Osteocyte (in vitro differentiated cells): ENCODE data around the gene MAP4K2. TPM values are rescaled to one million over a fixed set of nuclear protein-coding genes. Genes with fewer than 3 reads are reported as not detected.

Experiments
- DNase-seq: peaks from one replicate; pipeline ENCODE4 v3.0.0; 2021; ENCODE audit warnings: mixed read lengths; ENCODE audit not compliant: unreplicated experiment; ENCODE audit errors: extremely low spot score
- H3K27ac Mint-ChIP-seq: one replicate; pipeline ENCODE4 v1.8.0; 2021; ENCODE audit warnings: mild to moderate bottlenecking, mixed read lengths; ENCODE audit not compliant: unreplicated experiment
- H3K27me3 Mint-ChIP-seq: one replicate; pipeline ENCODE4 v1.8.0; 2021; ENCODE audit warnings: mixed read lengths; ENCODE audit not compliant: unreplicated experiment
- H3K36me3 Mint-ChIP-seq: one replicate; pipeline ENCODE4 v1.8.0; 2021; ENCODE audit warnings: mixed read lengths; ENCODE audit not compliant: unreplicated experiment
- H3K4me1 Mint-ChIP-seq: one replicate; pipeline ENCODE4 v1.8.0; 2021; ENCODE audit warnings: mixed read lengths; ENCODE audit not compliant: unreplicated experiment
- H3K4me3 Mint-ChIP-seq: one replicate; pipeline ENCODE4 v1.8.0; 2021; ENCODE audit warnings: mild to moderate bottlenecking, moderate library complexity, mixed read lengths; ENCODE audit not compliant: unreplicated experiment
- H3K9me3 Mint-ChIP-seq: one replicate; pipeline ENCODE4 v1.8.0; 2021; ENCODE audit warnings: mixed read lengths; ENCODE audit not compliant: unreplicated experiment
- total RNA-seq: library from RNA; stranded (reverse); gene quantifications from 2 replicates; pipeline ENCODE4 v1.2.1, GENCODE V29; 2021
- TF ChIP-seq, protein P1 (sequence below): fragments of 200-600 bp; sonication (generic); IDR thresholded peaks from 2 replicates; pipeline ENCODE4 v1.5.0; 2021; ENCODE audit warnings: antibody characterized with exemption, mild to moderate bottlenecking, moderate library complexity

The MAP4K2 gene
- total RNA-seq, 1 donor from 2014 or later: 16.0 TPM

DNA sequence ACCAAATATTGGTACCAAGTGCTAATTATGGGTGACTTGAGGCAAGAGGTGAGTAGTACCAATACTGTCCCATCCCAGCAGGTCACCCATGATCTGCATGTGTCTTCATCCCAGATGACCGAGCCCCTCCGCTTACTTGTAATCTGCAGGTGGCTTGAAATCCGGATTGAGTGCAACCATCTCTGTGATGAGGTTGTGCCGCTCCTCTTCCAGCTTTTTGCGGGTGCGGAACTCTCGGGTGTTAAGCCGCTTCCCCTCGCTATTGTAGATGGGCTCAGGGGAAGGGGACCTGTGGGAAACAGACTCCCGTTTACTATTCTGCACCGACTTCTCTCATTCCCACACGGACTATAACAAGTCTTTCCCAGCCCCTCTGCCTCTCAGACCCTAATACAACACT is 32.9 kb downstream of the MAP4K2 start:
- Mint-ChIP-seq H3K4me1 (peaks cover 4% of the 10 kb centered on the region), H3K4me3 (no peak overlapping the region), H3K9me3 (no peaks in the 10 kb centered on the region), H3K27me3 (no peaks in the 10 kb centered on the region), H3K36me3 (peaks cover 66% of the 10 kb centered on the region), H3K27ac (no peak overlapping the region)
- no peak for DNase-seq
- TF ChIP-seq, protein P1, sequence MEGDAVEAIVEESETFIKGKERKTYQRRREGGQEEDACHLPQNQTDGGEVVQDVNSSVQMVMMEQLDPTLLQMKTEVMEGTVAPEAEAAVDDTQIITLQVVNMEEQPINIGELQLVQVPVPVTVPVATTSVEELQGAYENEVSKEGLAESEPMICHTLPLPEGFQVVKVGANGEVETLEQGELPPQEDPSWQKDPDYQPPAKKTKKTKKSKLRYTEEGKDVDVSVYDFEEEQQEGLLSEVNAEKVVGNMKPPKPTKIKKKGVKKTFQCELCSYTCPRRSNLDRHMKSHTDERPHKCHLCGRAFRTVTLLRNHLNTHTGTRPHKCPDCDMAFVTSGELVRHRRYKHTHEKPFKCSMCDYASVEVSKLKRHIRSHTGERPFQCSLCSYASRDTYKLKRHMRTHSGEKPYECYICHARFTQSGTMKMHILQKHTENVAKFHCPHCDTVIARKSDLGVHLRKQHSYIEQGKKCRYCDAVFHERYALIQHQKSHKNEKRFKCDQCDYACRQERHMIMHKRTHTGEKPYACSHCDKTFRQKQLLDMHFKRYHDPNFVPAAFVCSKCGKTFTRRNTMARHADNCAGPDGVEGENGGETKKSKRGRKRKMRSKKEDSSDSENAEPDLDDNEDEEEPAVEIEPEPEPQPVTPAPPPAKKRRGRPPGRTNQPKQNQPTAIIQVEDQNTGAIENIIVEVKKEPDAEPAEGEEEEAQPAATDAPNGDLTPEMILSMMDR: no peak

DNA sequence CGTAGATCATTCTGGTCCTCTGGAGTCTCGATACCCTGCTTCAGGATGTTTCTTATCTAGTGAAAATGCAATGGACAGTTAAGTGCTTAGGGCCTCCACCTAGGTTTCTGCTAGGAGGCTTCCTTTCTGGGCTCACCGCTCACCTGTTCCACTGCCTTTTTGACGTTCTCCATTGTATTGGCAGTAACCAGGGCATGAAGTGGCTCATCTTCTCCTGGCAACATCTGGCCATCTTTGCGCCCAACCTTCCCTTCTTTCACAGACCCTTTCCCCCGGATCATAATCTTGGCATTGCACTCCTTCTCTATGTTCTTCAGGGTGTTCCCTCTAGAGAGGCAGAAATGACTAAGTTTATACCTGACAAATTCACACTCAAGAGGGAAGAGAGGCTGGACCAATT is 33.7 kb downstream of the MAP4K2 start:
- Mint-ChIP-seq H3K9me3 (no peaks in the 10 kb centered on the region), H3K4me3 (no peak overlapping the region), H3K4me1 (peaks cover 12% of the 10 kb centered on the region), H3K27me3 (no peaks in the 10 kb centered on the region), H3K36me3 (peaks cover 70% of the 10 kb centered on the region), H3K27ac (no peak overlapping the region)
- no peak for DNase-seq
- TF ChIP-seq, protein P1: no peak

DNA sequence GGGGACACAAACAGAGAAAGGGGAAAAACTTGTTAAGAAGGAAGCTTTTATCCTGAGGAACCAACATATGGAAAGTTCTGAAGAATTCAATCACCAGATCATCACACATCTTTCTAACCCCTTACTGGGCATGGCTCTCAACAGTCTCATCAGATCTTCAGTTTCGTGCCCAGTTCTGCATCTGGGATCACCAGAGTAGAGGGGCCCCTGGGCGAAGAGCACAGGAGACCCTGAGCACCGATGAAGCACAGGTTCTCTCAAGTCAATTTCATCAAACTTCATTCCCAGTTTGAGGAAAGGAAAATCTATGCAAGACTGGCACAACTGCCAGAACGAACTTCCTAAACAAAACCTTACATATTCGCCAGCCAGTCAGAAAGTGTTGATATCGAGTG is 34.7 kb downstream of the MAP4K2 start:
- no peak overlapping the region for H3K4me3 Mint-ChIP-seq
- DNase-seq: no peak
- H3K27ac Mint-ChIP-seq: peak overlapping the region; percentile 14
- TF ChIP-seq, protein P1: no peak
- H3K27me3 Mint-ChIP-seq: no peaks in the 10 kb centered on the region
- peaks cover 19% of the 10 kb centered on the region for H3K4me1 Mint-ChIP-seq
- peaks cover 68% of the 10 kb centered on the region for H3K36me3 Mint-ChIP-seq
- no peaks in the 10 kb centered on the region for H3K9me3 Mint-ChIP-seq

DNA sequence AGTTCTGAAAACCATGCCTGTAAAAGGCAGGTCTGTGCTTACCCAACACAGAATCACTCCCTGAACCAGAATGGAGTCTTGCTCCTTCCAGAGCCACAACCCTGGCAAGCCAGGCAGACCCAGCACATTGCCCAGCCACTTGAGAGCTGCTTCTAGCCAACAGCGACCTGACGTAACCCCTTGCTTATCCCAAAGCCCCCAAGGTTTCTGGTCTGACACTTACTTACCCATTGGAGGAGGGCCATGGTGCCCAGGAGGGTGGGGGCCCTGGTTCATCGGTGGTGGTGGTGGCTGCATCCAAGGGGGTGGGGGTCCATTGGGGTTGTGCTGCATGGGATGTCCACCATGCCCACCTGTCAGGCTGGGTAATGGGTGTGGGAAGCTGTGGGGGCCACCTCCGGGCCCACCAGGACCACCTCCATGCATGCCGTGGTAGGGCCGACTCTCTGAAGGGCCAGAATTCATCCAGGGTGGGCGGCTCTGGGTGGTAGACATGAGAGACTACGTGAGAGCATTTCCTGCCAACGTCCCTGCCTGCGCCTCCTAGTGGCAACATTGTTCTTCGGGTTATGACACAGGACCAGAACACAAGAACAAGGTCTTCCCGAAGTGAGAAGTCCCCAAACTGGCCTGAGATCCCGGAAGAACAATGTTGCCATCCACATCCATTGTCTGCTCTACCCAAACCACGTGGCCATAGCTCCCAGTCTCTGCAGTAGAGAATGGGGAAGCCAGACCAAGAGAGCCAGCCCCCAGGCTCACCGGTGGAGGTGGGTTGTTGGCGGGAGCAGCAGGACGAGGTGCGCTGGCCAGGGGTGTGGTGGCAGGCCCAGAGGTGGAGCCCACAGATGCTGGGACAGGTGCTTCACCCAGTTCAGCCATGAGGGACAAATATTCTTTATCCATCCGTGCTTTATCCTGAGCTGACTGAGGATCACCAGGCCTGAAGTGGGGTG is 35.4 kb downstream of the MAP4K2 start:
- no peak overlapping the region for H3K4me3 Mint-ChIP-seq
- TF ChIP-seq, protein P1: peak; percentile 81
- peaks cover 68% of the 10 kb centered on the region for H3K36me3 Mint-ChIP-seq
- no peak for DNase-seq
- peak overlapping the region; percentile 68 for H3K27ac Mint-ChIP-seq
- no peaks in the 10 kb centered on the region for H3K9me3 Mint-ChIP-seq
- H3K4me1 Mint-ChIP-seq: peaks cover 26% of the 10 kb centered on the region
- H3K27me3 Mint-ChIP-seq: no peaks in the 10 kb centered on the region

DNA sequence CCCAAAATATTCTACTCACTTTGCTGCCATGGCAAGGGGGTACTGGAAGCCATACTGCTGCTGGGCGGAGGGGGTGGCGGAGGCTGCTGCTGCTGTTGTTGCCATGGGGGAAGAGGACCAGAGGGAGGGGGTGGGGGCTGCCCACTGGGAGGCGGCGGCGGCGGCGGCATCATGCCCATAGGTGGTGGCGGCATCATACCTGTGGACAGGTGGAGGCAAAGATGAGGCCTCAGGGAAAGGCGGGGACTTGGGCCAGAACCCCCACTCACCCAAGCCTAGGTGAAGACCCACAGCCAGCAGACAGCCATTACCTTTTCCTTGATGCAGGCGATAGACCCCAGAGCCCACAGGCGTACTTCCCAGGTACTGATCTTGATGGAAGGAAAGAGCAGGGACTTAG is 36.1 kb downstream of the MAP4K2 start:
- Mint-ChIP-seq H3K27ac (no peak overlapping the region), H3K4me1 (peaks cover 31% of the 10 kb centered on the region), H3K27me3 (no peaks in the 10 kb centered on the region), H3K4me3 (no peak overlapping the region), H3K36me3 (peaks cover 67% of the 10 kb centered on the region), H3K9me3 (no peaks in the 10 kb centered on the region)
- DNase-seq: no peak
- TF ChIP-seq, protein P1: no peak
